Body of pancreas (tissue), 4 donors: ENCODE measurements around the gene MAP7D1. TPM values are rescaled to one million over a fixed set of nuclear protein-coding genes. Genes with fewer than 3 reads are reported as not detected.

Source experiments
- ATAC-seq: fragments of 150-250 bp; one replicate; pipeline ENCODE4 v1.9.1; 2016
- DNase-seq, 4 donors: peaks; one replicate each; pipeline ENCODE4 v3.0.0-alpha.2; 2019
- H3K27ac ChIP-seq, 4 donors: fragments of 200-600 bp; sonication (generic); 1 replicate in 3 of 4; 2 replicates in 1 of 4; pipeline versions ENCODE4 v1.5.1 to v1.6.1; 2016 to 2019; ENCODE audit warnings: mild to moderate bottlenecking in 1 of 4, mixed read lengths in 1 of 4, moderate library complexity in 1 of 4
- H3K27me3 ChIP-seq, 2 donors: fragments of 200-600 bp; sonication (generic); one replicate each; pipeline ENCODE4 v1.6.0; 2016; ENCODE audit warnings: mild to moderate bottlenecking in 1 of 2
- H3K36me3 ChIP-seq, 2 donors: fragments of 200-600 bp; sonication (generic); replicated peaks in 1 of 2; 2 replicates each; pipeline ENCODE4 v1.5.1; 2016; ENCODE audit warnings: low read depth in 2 of 2; ENCODE audit not compliant: insufficient read depth in 1 of 2
- H3K4me1 ChIP-seq: fragments of 200-600 bp; sonication (generic); one replicate; pipeline ENCODE4 v1.6.0; 2016
- H3K4me3 ChIP-seq, 2 donors: fragments of 200-600 bp; sonication (generic); 1 replicate in 1 of 2; 2 replicates in 1 of 2; pipeline ENCODE4 v1.5.1; 2016 to 2019
- H3K9me3 ChIP-seq, 3 donors: fragments of 200-600 bp; sonication (generic); 1 replicate in 2 of 3; 2 replicates in 1 of 3; pipeline ENCODE4 v1.5.1; 2016
- CTCF ChIP-seq, 7 experiments: fragments of 450-650 bp in 4 of 7; fragments of 200-600 bp in 3 of 7; sonication (generic) in 3 of 7; IDR thresholded peaks; one replicate each; pipeline ENCODE4 v1.5.1; 2016 to 2019; ENCODE audit warnings: antibody characterized with exemption in 7 of 7
- POLR2A ChIP-seq, 3 donors: fragments of 450-650 bp; IDR thresholded peaks; one replicate each; pipeline ENCODE4 v1.6.1; 2016; ENCODE audit warnings: antibody characterized with exemption in 3 of 3, mild to moderate bottlenecking in 2 of 3
- WGBS, 2 donors: methylation state at CpG; one replicate each; pipeline ENCODE4 v1.1.5; 2017; 5-methylcytosine and 5-hydroxymethylcytosine counted together
- intact Hi-C: fragments of 100-400 bp; cut with DNase I; formaldehyde crosslinking; loops from one replicate; pipeline ENCODE4 v1.15.1; 2023
- total RNA-seq, 2 donors: library from RNA; depleted of rRNA; stranded (reverse); fragments of >200 nt; gene quantifications; one replicate each; pipeline ENCODE4 v1.1.0, GENCODE V29; 2016

MAP7D1 gene
- total RNA-seq, 2 donors from 2014 or later, result 32.9 to 97.2 TPM

- H3K36me3 ChIP-seq, result no peaks in the 10 kb centered on the region
- intact Hi-C loops, result no loop called here
- H3K4me1 ChIP-seq, result peaks cover 69% of the 10 kb centered on the region
- H3K27ac ChIP-seq, result peak overlapping the region in 2 of 4 donors; percentile 74 to 82
- no peak for DNase-seq
- H3K4me3 ChIP-seq, result no peak overlapping the region
- ATAC-seq, result no peak
- H3K9me3 ChIP-seq, result no peaks in the 10 kb centered on the region
- WGBS, 2 donors, result 90% methylated on average over 10 of the region's 10 CpGs
- H3K27me3 ChIP-seq, result no peaks in the 10 kb centered on the region
- TF ChIP-seq POLR2A (IDR thresholded peaks at IDR 0.05) (no peak), CTCF (IDR thresholded peaks at IDR 0.05) (no peak)
Measured at GRCh38 chr1:36159614-36160387, 3.8 kb downstream of the MAP7D1 start.

- Histone ChIP-seq H3K4me3 (no peak overlapping the region), H3K27ac (peak overlapping the region; percentile 68 to 82 (median 72)), H3K36me3 (no peaks in the 10 kb centered on the region), H3K9me3 (no peaks in the 10 kb centered on the region), H3K4me1 (peaks cover 64% of the 10 kb centered on the region), H3K27me3 (no peaks in the 10 kb centered on the region)
- TF ChIP-seq CTCF (IDR thresholded peaks at IDR 0.05) (no peak), POLR2A (IDR thresholded peaks at IDR 0.05) (no peak)
- no peak for DNase-seq
- intact Hi-C loops, result no loop called here
- WGBS, 2 donors, result 58 to 72% methylated on average over 3 to 4 of the region's 4 CpGs
- ATAC-seq, result no peak
Measured at GRCh38 chr1:36160388-36160948, 4.5 kb downstream of the MAP7D1 start.

GRCh38 chr1:36160949-36161485, 5.1 kb downstream of the MAP7D1 start:
- no peak for ATAC-seq

GRCh38 chr1:36161641-36162531, 5.9 kb downstream of the MAP7D1 start:
- no peaks in the 10 kb centered on the region for H3K9me3 ChIP-seq
- peaks cover 63% of the 10 kb centered on the region for H3K4me1 ChIP-seq
- TF ChIP-seq CTCF (IDR thresholded peaks at IDR 0.05) (no peak), POLR2A (IDR thresholded peaks at IDR 0.05) (peak in 2 of 3 donors; percentile 27 to 52)
- ATAC-seq, result peak; percentile 74
- 39 to 53% methylated on average over 14 of the region's 14 CpGs for WGBS, 2 donors
- DNase-seq, result peak; percentile 44 to 69 (median 58)
- no peaks in the 10 kb centered on the region for H3K36me3 ChIP-seq
- H3K4me3 ChIP-seq, result no peak overlapping the region
- H3K27me3 ChIP-seq, result no peaks in the 10 kb centered on the region
- H3K27ac ChIP-seq, result peak overlapping the region; percentile 68 to 82 (median 72)
- intact Hi-C loops, result no loop called here

More at GRCh38 chr1:36160949-36161485, 5.1 kb downstream of the MAP7D1 start:
- TF ChIP-seq POLR2A (IDR thresholded peaks at IDR 0.05) (peak in 2 of 3 donors; percentile 23 to 31), CTCF (IDR thresholded peaks at IDR 0.05) (peak in 2 of 7 experiments; percentile 2 to 10)
- Histone ChIP-seq H3K9me3 (no peaks in the 10 kb centered on the region), H3K4me3 (no peak overlapping the region), H3K4me1 (peaks cover 64% of the 10 kb centered on the region), H3K27ac (peak overlapping the region; percentile 68 to 82 (median 72)), H3K36me3 (no peaks in the 10 kb centered on the region), H3K27me3 (no peaks in the 10 kb centered on the region)
- peak in 2 of 4 donors; percentile 37 to 60 for DNase-seq
- 48 to 67% methylated on average over 6 to 12 of the region's 12 CpGs for WGBS, 2 donors
- intact Hi-C loops, result no loop called here
